A673 (cell line): ENCODE results near the gene MORN1. TPM values are rescaled to one million over a fixed set of nuclear protein-coding genes. Genes with fewer than 3 reads are reported as not detected.

Experiments
- BruUV-seq: library from RNA; stranded (reverse); fragments of 400-500 nt; replicated peaks from 2 replicates; lab custom pipeline; 2021; lab: Mats Ljungman, UMichigan
- CTCF ChIA-PET: fragments of 300-600 bp; sonication (Branson Sonifier 250); formaldehyde crosslinking; loops from one replicate; lab custom pipeline; 2022; ENCODE audit warnings: antibody characterized with exemption; lab: Charles Lee
- POLR2A ChIA-PET: fragments of 300-600 bp; sonication (Branson Sonifier 250); formaldehyde crosslinking; loops from one replicate; lab custom pipeline; 2022; ENCODE audit warnings: antibody characterized with exemption; ENCODE audit not compliant: low non-redundant PET; lab: Charles Lee
- DNase-seq: peaks from one replicate; pipeline ENCODE4 v3.0.0-alpha.2; 2015; ENCODE audit warnings: low spot score
- H3K27ac ChIP-seq: fragments of 200-600 bp; sonication (generic); 2 replicates; pipeline ENCODE4 v1.5.1; 2016; ENCODE audit warnings: mixed run types, low read depth, mild to moderate bottlenecking, mixed read lengths, antibody characterized with exemption, low read length; ENCODE audit not compliant: poor library complexity, severe bottlenecking
- H3K27me3 ChIP-seq: fragments of 200-600 bp; sonication (generic); replicated peaks from 2 replicates; pipeline ENCODE4 v1.6.1; 2017; ENCODE audit warnings: mixed run types, low read depth, mild to moderate bottlenecking, mixed read lengths, antibody characterized with exemption, low read length; ENCODE audit not compliant: insufficient read depth, poor library complexity
- H3K36me3 ChIP-seq: fragments of 200-600 bp; sonication (generic); 2 replicates; pipeline ENCODE4 v1.6.1; 2016; ENCODE audit warnings: mixed run types, mild to moderate bottlenecking, mixed read lengths, antibody characterized with exemption, low read length; ENCODE audit not compliant: insufficient read depth, poor library complexity, severe bottlenecking
- H3K4me1 ChIP-seq: fragments of 200-600 bp; sonication (generic); 2 replicates; pipeline ENCODE4 v1.6.1; 2017; ENCODE audit warnings: mixed run types, mild to moderate bottlenecking, mixed read lengths, antibody characterized with exemption, low read length; ENCODE audit not compliant: insufficient read depth, poor library complexity, severe bottlenecking
- H3K4me3 ChIP-seq: fragments of 200-600 bp; sonication (generic); 2 replicates; pipeline ENCODE4 v1.5.1; 2016; ENCODE audit warnings: low read depth, mixed run types, mild to moderate bottlenecking, mixed read lengths, low read length; ENCODE audit not compliant: poor library complexity, severe bottlenecking
- H3K9me3 ChIP-seq: fragments of 200-600 bp; sonication (generic); 2 replicates; pipeline ENCODE4 v1.6.1; 2016; ENCODE audit warnings: mixed run types, low read depth, mild to moderate bottlenecking, mixed read lengths, antibody characterized with exemption, low read length; ENCODE audit not compliant: poor library complexity, severe bottlenecking
- CTCF ChIP-seq: fragments of 300-800, 200-600 bp; sonication (generic); conservative IDR thresholded peaks from 2 replicates; pipeline ENCODE4 v1.5.1; 2017; ENCODE audit warnings: low read depth, mild to moderate bottlenecking, antibody characterized with exemption, low read length, moderate library complexity, mixed read lengths
- EZH2 ChIP-seq: fragments of 200-600 bp; sonication (generic); IDR thresholded peaks from 2 replicates; pipeline ENCODE4 v1.6.1; 2017; ENCODE audit warnings: borderline replicate concordance, low read depth, mild to moderate bottlenecking, mixed read lengths, antibody characterized with exemption, low read length; ENCODE audit not compliant: poor library complexity, severe bottlenecking
- intact Hi-C: fragments of 100-400 bp; cut with micrococcal nuclease; formaldehyde crosslinking; loops from one replicate; pipeline ENCODE4 v1.10.0; 2022; ENCODE audit not compliant: unreplicated experiment
- total RNA-seq: library from RNA; stranded (reverse); gene quantifications from 2 replicates; pipeline ENCODE4 v1.2.3, GENCODE V29; 2021

MORN1 gene
- total RNA-seq, 1 experiment from 2014 or later, result 24.7 TPM

GRCh38 chr1:2294033-2294724, 97.2 kb downstream of the MORN1 start:
- TF ChIP-seq EZH2 (no peak), CTCF (no peak)
- Histone ChIP-seq H3K4me3 (no peak overlapping the region), H3K9me3 (no peaks in the 10 kb centered on the region), H3K36me3 (no peaks in the 10 kb centered on the region), H3K27me3 (no peaks in the 10 kb centered on the region), H3K27ac (peak overlapping the region; percentile 41), H3K4me1 (peaks cover 53% of the 10 kb centered on the region)
- intact Hi-C loops, result no loop called here
- BruUV-seq, result no TSS peak
- CTCF ChIA-PET, result no interaction called here
- DNase-seq, result no peak
- POLR2A ChIA-PET, result interaction anchor here (0.5 kb wide), 1 partner anchor 97 kb away, joined by 4 read pairs; no protein-coding TSS in a partner anchor

- POLR2A ChIA-PET, result no interaction called here
- H3K4me3 ChIP-seq, result no peak overlapping the region
- no peaks in the 10 kb centered on the region for H3K9me3 ChIP-seq
- no TSS peak for BruUV-seq
- no peak for DNase-seq
- peak overlapping the region; percentile 70 for H3K27ac ChIP-seq
- H3K4me1 ChIP-seq, result peaks cover 59% of the 10 kb centered on the region
- CTCF ChIA-PET, result no interaction called here
- TF ChIP-seq EZH2 (no peak), CTCF (no peak)
- intact Hi-C loops, result no loop called here
- H3K27me3 ChIP-seq, result no peaks in the 10 kb centered on the region
- no peaks in the 10 kb centered on the region for H3K36me3 ChIP-seq
Measured at GRCh38 chr1:2292725-2293450, 98.5 kb downstream of the MORN1 start.

GRCh38 chr1:2291577-2291976, 99.8 kb downstream of the MORN1 start:
- DNase-seq, result no peak
- Histone ChIP-seq H3K4me3 (peak overlapping the region; percentile 7), H3K27ac (peak overlapping the region; percentile 70), H3K36me3 (no peaks in the 10 kb centered on the region), H3K9me3 (no peaks in the 10 kb centered on the region), H3K4me1 (peaks cover 59% of the 10 kb centered on the region), H3K27me3 (no peaks in the 10 kb centered on the region)
- no peak for TF ChIP-seq CTCF
- intact Hi-C loops, result no loop called here
- BruUV-seq, result no TSS peak
- ChIA-PET CTCF (no interaction called here), POLR2A (no interaction called here)
